GM13976 (cell line): ENCODE results near the gene GPC5.
"Not testable (repeated sequence)": the region's sequence is repeated elsewhere in the genome, so short reads cannot be mapped to it uniquely, and the experiment has no call there.

Source experiments
- DNase-seq: peaks from one replicate; pipeline ENCODE4 v3.0.0; 2012; ENCODE audit warnings: low spot score
- in situ Hi-C: fragments of 300-500 bp; cut with MboI; formaldehyde crosslinking; loops from one replicate; pipeline ENCODE4 v1.12.0; 2022; ENCODE audit warnings: low sequenced_read_pairs, mixed read lengths, inconsistent platforms; ENCODE audit not compliant: unreplicated experiment
- TF ChIP-seq, protein P1 (sequence below): IDR thresholded peaks from 2 replicates; pipeline ENCODE4 v1.5.1; 2012; ENCODE audit warnings: borderline replicate concordance, mild to moderate bottlenecking; ENCODE audit not compliant: insufficient read depth; ENCODE audit errors: extremely low read depth, missing control alignments, control extremely low read depth

The GPC5 gene

DNA sequence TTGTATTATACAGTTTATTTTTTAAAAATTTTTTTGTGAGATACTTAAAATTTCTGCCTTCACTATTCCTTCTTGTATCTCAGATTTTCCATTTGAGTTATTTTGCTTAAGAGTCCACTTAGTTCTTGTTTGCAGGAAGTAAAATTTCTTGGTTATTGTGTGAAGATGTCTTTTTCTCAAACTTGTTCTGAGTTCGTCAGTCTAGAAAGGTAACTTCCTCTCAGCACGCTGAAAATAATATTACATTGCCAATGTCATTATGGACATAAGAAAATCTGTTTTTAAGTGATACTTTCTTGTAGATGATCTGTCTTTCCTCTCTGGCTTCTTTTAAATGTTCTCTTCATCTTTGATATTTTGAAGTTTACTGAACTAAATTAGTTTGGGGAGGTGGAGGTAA lies 1096.5 kb downstream of the GPC5 start:
- no peak for DNase-seq
- TF ChIP-seq, protein P1, sequence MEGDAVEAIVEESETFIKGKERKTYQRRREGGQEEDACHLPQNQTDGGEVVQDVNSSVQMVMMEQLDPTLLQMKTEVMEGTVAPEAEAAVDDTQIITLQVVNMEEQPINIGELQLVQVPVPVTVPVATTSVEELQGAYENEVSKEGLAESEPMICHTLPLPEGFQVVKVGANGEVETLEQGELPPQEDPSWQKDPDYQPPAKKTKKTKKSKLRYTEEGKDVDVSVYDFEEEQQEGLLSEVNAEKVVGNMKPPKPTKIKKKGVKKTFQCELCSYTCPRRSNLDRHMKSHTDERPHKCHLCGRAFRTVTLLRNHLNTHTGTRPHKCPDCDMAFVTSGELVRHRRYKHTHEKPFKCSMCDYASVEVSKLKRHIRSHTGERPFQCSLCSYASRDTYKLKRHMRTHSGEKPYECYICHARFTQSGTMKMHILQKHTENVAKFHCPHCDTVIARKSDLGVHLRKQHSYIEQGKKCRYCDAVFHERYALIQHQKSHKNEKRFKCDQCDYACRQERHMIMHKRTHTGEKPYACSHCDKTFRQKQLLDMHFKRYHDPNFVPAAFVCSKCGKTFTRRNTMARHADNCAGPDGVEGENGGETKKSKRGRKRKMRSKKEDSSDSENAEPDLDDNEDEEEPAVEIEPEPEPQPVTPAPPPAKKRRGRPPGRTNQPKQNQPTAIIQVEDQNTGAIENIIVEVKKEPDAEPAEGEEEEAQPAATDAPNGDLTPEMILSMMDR = no peak
- in situ Hi-C loops = no loop called here

DNA sequence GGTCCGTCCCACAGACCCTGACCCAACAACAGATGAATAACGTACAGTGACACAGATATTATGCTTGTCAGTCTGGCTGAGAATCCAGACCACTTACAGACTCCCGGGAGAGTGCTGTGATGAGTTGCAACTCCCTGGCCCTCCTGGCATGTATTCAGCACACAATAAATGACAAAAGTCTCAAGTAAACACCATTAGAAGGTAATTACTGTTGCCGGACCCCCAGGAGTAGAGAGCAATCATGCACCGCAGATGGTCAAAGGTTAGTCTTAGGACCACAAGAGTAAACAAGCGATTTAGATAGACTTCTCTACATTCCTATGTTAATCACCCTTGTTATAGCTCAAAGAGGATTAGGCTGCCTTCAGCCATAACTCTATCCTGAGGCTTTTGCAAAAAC lies 1101.8 kb downstream of the GPC5 start:
- DNase-seq = no peak
- in situ Hi-C loops = no loop called here
- TF ChIP-seq, protein P1 = no peak

DNA sequence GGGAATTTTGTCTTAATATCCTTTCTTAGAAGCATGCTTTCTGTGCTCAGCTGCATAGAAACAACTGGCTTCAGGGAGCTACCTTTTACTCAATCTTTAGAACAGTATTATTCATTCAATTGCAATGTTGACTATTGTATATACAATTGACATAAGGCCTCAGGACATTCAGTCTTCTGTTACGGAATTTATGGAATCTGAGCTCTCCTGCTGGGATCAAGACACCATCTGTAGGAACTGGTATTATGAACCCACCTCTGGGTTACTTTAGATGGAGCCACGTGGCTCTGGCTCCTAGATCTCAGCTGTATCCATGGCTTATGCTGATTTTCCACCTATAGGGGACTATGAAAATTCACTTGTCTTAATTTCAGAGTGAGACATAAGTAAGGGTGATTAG lies 1112.0 kb downstream of the GPC5 start:
- DNase-seq = no peak
- in situ Hi-C loops = no loop called here
- TF ChIP-seq, protein P1 = no peak

DNA sequence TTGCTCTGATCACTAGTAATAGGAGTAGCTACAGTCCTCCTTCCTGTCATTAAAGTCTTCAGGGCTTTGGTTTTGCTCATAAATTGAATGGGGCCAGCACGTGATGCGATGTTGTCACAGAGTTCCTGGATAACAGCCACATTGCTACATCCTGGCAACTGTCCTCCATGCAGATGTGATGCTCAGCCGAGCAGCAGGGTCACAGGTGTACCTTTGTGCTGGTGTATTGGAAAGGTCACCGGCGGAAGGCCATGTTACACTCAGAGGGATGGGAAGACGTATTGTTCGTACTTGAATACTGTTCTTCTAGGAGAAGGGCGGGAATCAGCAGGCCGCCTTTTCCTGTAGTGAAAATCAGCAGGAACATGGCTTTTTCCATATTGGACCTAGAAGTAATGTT lies 1114.4 kb downstream of the GPC5 start:
- DNase-seq = no peak
- TF ChIP-seq, protein P1 = no peak
- in situ Hi-C loops = no loop called here

DNA sequence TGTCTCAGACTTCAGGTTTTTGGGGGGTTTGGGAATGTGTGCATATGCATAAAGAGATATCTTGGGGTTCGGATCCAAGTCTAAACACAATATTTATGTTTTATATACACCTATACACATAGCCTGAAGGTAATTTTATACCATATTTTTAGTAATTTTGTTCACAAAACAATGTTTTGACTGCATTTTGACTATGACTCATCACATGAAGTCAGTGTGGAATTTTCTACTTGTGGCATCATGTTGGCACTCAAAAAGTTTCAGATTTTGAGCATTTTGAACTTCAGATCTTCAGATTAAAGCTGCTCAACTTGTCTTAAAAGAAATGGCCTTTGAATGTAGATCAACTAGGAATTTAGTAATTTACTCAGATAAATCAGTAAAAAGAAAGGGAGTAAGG lies 1115.3 kb downstream of the GPC5 start:
- TF ChIP-seq, protein P1 = no peak
- DNase-seq = no peak
- in situ Hi-C loops = no loop called here

DNA sequence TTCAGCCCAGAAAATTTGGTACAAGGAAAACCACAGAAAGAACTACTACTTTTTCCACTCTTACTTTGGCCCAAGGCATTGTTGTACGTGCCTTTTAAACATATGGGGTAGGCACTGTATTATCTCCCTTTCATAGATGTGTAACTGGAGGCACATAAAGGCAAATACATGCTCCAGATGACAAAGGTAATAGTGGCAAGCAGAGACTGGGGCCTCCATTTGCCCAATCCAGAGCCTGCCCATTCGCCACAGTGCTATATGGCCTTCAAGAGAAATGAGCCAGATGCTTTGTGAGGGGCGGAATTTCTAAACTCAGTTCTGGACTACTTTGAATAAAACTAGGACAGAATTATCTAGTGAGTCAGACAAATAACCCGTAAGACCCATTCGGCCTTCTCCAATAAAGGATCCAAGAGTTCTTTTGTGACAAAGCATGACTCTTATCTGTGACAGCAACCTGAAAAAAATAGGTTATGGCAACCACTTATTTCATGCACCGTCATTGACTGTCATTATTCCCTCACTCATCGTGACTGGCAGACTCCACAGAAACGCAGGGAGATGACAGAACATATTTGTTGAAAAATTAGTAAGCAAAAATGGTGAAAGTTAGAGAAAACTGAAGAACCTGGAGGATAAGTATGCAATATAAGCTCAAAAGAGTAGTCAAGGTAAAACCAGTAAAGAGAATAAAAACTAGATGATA lies 1116.2 kb downstream of the GPC5 start:
- DNase-seq = no peak
- TF ChIP-seq, protein P1 = no peak
- in situ Hi-C loops = no loop called here

DNA sequence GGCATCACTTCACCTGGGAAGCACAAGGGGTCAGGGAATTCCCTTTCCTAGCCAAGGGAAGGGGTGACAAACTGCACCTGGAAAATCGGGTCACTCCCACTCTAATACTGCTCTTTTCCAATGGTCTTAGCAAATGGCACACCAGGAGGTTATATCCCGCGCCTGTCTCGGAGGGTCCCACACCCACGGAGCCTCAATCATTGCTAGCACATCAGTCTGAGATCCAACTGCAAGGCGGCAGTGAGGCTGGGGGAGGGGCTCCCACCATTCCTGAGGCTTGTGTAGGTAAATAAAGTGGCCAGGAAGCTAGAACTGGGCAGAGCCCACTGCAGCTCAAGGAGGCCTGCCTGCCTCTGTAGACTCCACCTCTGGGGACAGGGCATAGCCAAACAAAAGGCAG lies 1118.5 kb downstream of the GPC5 start:
- in situ Hi-C loops, DNase-seq: not testable (repeated sequence)

DNA sequence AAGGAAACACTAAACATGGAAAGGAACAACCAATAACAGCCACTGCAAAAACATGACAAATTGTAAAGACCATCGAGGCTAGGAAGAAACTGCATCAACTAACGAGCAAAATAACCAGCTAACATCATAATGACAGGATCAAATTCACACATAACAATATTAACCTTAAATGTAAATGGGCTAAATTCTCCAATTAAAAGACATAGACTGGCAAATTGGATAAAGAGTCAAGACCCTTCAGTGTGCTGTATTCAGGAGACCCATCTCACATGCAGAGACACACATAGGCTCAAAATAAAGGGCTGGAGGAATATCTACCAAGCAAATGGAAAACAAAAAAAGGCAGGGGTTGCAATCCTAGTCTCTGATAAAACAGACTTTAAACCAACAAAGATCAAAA lies 1120.2 kb downstream of the GPC5 start:
- DNase-seq, in situ Hi-C loops: not testable (repeated sequence)
